22Rv1 (cell line): ENCODE measurements around the gene UBA5.

ENCODE experiments used
- H3K27ac ChIP-seq: fragments of 450-650 bp; 2 replicates; pipeline ENCODE4 v1.5.1; 2017
- CTCF ChIP-seq: fragments of 450-650 bp; IDR thresholded peaks from 2 replicates; pipeline ENCODE4 v1.5.1; 2017; ENCODE audit warnings: mild to moderate bottlenecking
- ZFX ChIP-seq: fragments of 450-650 bp; IDR thresholded peaks from 2 replicates; pipeline ENCODE4 v1.6.1; 2017; ENCODE audit warnings: antibody characterized with exemption, borderline replicate concordance

UBA5 gene

GRCh38 chr3:132625613-132626012 lies 34.5 kb upstream of the UBA5 start:
- no peak overlapping the region for H3K27ac ChIP-seq
- no peak for TF ChIP-seq ZFX
- no peak for TF ChIP-seq CTCF

- TF ChIP-seq ZFX = no peak
- TF ChIP-seq CTCF = no peak
- H3K27ac ChIP-seq = no peak overlapping the region
Measured at GRCh38 chr3:132626955-132627354, 33.2 kb upstream of the UBA5 start.

GRCh38 chr3:132628157-132628556 lies 32.0 kb upstream of the UBA5 start:
- no peak overlapping the region for H3K27ac ChIP-seq
- TF ChIP-seq CTCF (no peak), ZFX (no peak)

- H3K27ac ChIP-seq = no peak overlapping the region
- TF ChIP-seq CTCF (no peak), ZFX (no peak)
Measured at GRCh38 chr3:132629928-132630327, 30.2 kb upstream of the UBA5 start.

- TF ChIP-seq ZFX = no peak
- no peak for TF ChIP-seq CTCF
- no peak overlapping the region for H3K27ac ChIP-seq
Measured at GRCh38 chr3:132630612-132631011, 29.5 kb upstream of the UBA5 start.

- TF ChIP-seq CTCF (no peak), ZFX (no peak)
- no peak overlapping the region for H3K27ac ChIP-seq
Measured at GRCh38 chr3:132635052-132635451, 25.1 kb upstream of the UBA5 start.

GRCh38 chr3:132637590-132637989 lies 22.5 kb upstream of the UBA5 start:
- no peak overlapping the region for H3K27ac ChIP-seq
- TF ChIP-seq ZFX (no peak), CTCF (no peak)
